Effector memory CD8-positive, alpha-beta T cell (primary cell): ENCODE data around the gene SYT8.
A peak's percentile ranks its signal among the peaks of the same experiment; 100 is the strongest.

Source experiments
- ATAC-seq: fragments of 150-1000 bp; cut with Tn5 transposase; replicated peaks from 2 replicates; pipeline ENCODE4 v1.10.0; 2021; ENCODE audit warnings: mild to moderate bottlenecking, moderate library complexity
- DNase-seq, 3 experiments: peaks; one replicate each; pipeline ENCODE4 v3.0.0; 2021
- H3K27ac Mint-ChIP-seq, 2 donors: one replicate each; pipeline ENCODE4 v1.8.0; 2022; ENCODE audit warnings: mild to moderate bottlenecking in 2 of 2, mixed read lengths in 2 of 2, moderate library complexity in 2 of 2
- H3K27me3 Mint-ChIP-seq, 2 donors: one replicate each; pipeline ENCODE4 v1.8.0; 2022; ENCODE audit warnings: mixed read lengths in 2 of 2
- H3K36me3 Mint-ChIP-seq: one replicate; pipeline ENCODE4 v1.8.0; 2022; ENCODE audit warnings: mild to moderate bottlenecking, moderate library complexity, mixed read lengths; ENCODE audit not compliant: insufficient read depth
- H3K4me1 Mint-ChIP-seq, 2 donors: one replicate each; pipeline ENCODE4 v1.8.0; 2022; ENCODE audit warnings: low read depth in 2 of 2, mixed read lengths in 2 of 2
- H3K4me3 Mint-ChIP-seq, 2 donors: one replicate each; pipeline ENCODE4 v1.8.0; 2022; ENCODE audit warnings: mild to moderate bottlenecking in 2 of 2, mixed read lengths in 2 of 2, moderate library complexity in 2 of 2
- H3K9me3 Mint-ChIP-seq, 2 donors: one replicate each; pipeline ENCODE4 v1.8.0; 2022; ENCODE audit warnings: mixed read lengths in 2 of 2

The SYT8 gene

GRCh38 chr11:1856306-1857005 lies 21.7 kb downstream of the SYT8 start:
- H3K9me3 Mint-ChIP-seq, result no peaks in the 10 kb centered on the region
- no peaks in the 10 kb centered on the region for H3K27me3 Mint-ChIP-seq
- peak overlapping the region; percentile 100 for H3K4me3 Mint-ChIP-seq
- peaks cover 32 to 37% of the 10 kb centered on the region in 2 donors for H3K4me1 Mint-ChIP-seq
- DNase-seq, result no peak
- no peak for ATAC-seq
- H3K36me3 Mint-ChIP-seq, result peaks cover 30% of the 10 kb centered on the region
- H3K27ac Mint-ChIP-seq, result peak overlapping the region; percentile 58 to 100

DNA sequence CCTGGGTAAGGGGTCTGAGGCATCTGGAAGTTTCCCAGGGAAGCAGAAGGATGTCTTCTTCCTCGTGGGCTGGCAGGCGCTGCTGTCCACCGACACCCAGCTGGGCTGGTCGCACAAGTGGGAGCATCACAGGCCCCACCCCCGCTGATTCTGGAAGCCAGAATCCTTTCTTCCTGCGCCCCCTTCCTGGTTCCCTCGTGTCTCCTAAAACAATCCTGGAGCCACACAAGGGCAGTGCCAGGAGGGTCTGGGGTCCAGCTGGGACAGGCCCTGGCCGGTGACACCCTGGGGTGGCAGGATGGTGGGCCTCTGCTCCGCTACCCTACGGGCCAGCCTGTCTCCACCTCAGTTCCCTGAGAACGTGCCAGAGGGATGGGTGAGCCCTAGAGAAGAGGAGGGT lies 22.3 kb downstream of the SYT8 start:
- H3K27ac Mint-ChIP-seq, result no peak overlapping the region
- peaks cover 26% of the 10 kb centered on the region for H3K36me3 Mint-ChIP-seq
- no peak overlapping the region for H3K4me3 Mint-ChIP-seq
- ATAC-seq, result no peak
- H3K4me1 Mint-ChIP-seq, result peaks cover 29 to 32% of the 10 kb centered on the region in 2 donors
- no peaks in the 10 kb centered on the region for H3K27me3 Mint-ChIP-seq
- no peak for DNase-seq
- no peaks in the 10 kb centered on the region for H3K9me3 Mint-ChIP-seq

DNA sequence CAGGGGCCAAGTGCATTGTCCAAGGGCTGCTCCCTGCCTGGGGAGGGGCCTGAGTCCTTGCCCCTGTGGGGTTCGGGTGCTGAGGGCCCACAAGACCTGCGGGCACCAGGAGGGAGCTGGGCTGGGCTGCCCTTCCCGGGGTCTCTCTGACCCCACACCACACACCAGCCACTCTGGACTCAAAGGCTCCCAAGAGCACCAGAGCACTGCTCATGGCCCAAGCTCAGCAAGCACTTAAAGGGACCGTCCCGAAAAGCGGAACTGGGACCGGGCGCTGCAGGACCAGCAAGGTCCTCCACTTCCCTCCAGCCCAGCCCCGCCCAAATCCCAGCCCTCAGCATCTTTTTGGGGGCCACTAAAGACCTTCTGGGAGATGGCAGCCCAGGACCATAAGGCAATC lies 23.4 kb downstream of the SYT8 start:
- peak overlapping the region; percentile 28 to 57 for H3K4me3 Mint-ChIP-seq
- peaks cover 18 to 21% of the 10 kb centered on the region in 2 donors for H3K4me1 Mint-ChIP-seq
- no peak for DNase-seq
- H3K27me3 Mint-ChIP-seq, result no peaks in the 10 kb centered on the region
- peaks cover 15% of the 10 kb centered on the region for H3K36me3 Mint-ChIP-seq
- H3K27ac Mint-ChIP-seq, result peak overlapping the region in 1 of 2 donors; percentile 26
- no peaks in the 10 kb centered on the region for H3K9me3 Mint-ChIP-seq
- no peak for ATAC-seq

DNA sequence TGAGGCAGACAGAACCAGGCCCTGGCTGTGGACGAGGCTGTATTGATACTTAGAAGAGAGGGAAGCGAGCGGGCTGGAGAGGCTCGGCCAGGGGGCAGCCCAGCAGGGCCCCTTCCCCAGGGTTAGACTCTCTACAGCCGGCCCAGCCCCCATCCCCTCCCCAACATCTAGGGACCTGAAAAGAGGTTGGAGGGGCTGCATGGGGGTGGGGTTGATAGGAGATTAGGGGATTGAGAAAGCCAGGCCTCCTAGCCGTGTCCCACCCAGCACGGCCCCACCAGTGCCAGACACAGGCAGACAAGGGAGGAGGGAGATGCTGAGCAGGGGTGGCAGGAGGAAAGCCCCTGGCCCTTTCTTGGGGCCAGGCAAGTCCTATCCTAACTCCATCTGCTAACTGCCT lies 23.8 kb downstream of the SYT8 start:
- H3K4me3 Mint-ChIP-seq, result peak overlapping the region; percentile 28 to 57
- peaks cover 11% of the 10 kb centered on the region for H3K36me3 Mint-ChIP-seq
- H3K9me3 Mint-ChIP-seq, result no peaks in the 10 kb centered on the region
- ATAC-seq (no peak), DNase-seq (no peak)
- H3K27me3 Mint-ChIP-seq, result no peaks in the 10 kb centered on the region
- peak overlapping the region in 1 of 2 donors; percentile 26 for H3K27ac Mint-ChIP-seq
- H3K4me1 Mint-ChIP-seq, result peaks cover 18 to 21% of the 10 kb centered on the region in 2 donors

DNA sequence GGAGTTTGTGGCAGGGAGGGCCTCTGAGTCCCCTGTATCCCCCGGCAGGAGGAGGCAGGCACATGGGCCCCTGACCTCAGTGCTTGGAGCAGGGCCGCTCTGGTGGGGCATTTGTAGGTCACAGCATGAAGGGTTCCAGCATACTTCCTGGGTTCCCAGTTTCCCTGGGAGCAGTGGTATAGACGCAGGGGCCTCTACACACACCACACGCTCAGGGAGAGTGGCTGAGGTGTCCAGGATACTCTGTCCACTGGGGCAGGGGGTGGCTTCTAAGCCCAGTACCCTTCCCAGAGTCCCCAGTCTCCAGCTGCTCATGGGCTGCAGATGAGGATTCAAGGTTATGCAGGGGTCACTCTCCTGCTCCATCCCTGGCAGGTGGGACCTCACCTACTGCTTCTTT lies 24.2 kb downstream of the SYT8 start:
- Mint-ChIP-seq H3K27ac (peak overlapping the region in 1 of 2 donors; percentile 26), H3K36me3 (peaks cover 12% of the 10 kb centered on the region), H3K9me3 (no peaks in the 10 kb centered on the region), H3K4me3 (peak overlapping the region; percentile 28 to 57), H3K27me3 (no peaks in the 10 kb centered on the region), H3K4me1 (peaks cover 17 to 18% of the 10 kb centered on the region in 2 donors)
- DNase-seq (no peak), ATAC-seq (no peak)

DNA sequence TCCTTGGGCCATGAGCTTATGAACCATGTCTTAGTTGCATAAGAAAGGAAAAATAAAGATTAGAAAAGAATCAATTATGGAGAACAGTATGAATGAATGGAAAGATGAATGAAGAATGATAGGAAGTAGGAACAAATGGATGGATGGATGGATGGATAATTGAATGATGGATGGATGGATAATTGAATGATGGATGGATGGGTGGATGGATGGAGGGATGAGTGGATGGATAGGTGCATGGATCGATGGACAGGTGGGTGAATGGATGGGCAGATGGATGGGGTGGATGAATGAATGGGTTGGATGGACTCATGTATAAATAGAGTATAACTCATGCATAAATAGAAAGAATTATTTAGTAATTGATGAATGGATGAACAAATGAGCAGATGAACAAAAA lies 25.3 kb downstream of the SYT8 start:
- Mint-ChIP-seq H3K27ac (no peak overlapping the region), H3K9me3 (no peaks in the 10 kb centered on the region), H3K36me3 (peaks cover 6% of the 10 kb centered on the region), H3K4me1 (peaks cover 13 to 27% of the 10 kb centered on the region in 2 donors), H3K4me3 (no peak overlapping the region), H3K27me3 (no peaks in the 10 kb centered on the region)
- DNase-seq (no peak), ATAC-seq (no peak)

GRCh38 chr11:1861435-1862411 lies 26.9 kb downstream of the SYT8 start:
- DNase-seq, result no peak
- peaks cover 22 to 35% of the 10 kb centered on the region in 2 donors for H3K4me1 Mint-ChIP-seq
- no peak overlapping the region for H3K27ac Mint-ChIP-seq
- H3K9me3 Mint-ChIP-seq, result no peaks in the 10 kb centered on the region
- H3K4me3 Mint-ChIP-seq, result no peak overlapping the region
- H3K27me3 Mint-ChIP-seq, result no peaks in the 10 kb centered on the region
- ATAC-seq, result no peak
- H3K36me3 Mint-ChIP-seq, result peaks cover 18% of the 10 kb centered on the region

DNA sequence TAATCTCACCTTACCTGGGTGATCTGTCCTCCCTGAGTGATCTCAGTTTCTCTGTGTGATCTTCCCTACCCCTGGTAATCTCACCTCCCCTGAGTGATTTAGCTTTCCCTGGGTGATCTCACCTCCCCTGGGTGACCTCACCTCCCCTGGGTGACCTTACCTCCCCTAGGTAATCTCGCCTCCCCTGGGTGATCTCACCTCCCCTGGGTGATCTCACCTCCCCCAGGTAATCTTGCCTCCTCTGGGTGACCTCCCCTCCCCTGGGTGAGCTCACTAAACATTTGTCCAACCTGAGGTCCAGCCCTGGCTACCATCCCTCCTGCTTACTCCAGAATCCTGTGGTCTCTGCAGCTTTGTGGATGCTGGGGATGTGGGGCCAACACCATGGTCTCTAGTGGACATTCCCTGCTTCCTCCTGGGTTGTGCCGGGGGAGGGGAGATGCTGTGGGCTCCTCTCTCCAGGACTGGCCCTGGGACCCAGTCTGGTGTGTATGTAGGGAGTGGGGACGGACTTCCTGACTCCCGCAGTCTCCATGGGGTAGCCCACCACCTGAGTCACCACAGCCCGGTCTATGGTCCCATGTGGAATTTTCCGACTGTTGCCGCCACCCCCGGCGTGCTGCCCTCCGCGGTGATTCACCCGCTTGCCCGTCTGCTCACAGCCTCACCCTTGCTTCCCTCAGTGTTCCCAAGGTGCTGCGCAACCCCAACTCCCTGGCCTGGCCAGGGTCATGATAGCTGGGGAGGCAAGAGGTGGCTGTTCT lies 28.0 kb downstream of the SYT8 start:
- DNase-seq (no peak), ATAC-seq (no peak)
- Mint-ChIP-seq H3K27ac (peak overlapping the region; percentile 74 to 91), H3K27me3 (no peaks in the 10 kb centered on the region), H3K4me1 (peaks cover 25 to 41% of the 10 kb centered on the region in 2 donors), H3K9me3 (no peaks in the 10 kb centered on the region), H3K36me3 (peaks cover 24% of the 10 kb centered on the region), H3K4me3 (peak overlapping the region in 1 of 2 donors; percentile 37)

GRCh38 chr11:1863352-1864216 lies 28.8 kb downstream of the SYT8 start:
- Mint-ChIP-seq H3K9me3 (no peaks in the 10 kb centered on the region), H3K27ac (peak overlapping the region; percentile 74 to 91), H3K27me3 (no peaks in the 10 kb centered on the region), H3K4me3 (peak overlapping the region in 1 of 2 donors; percentile 50), H3K36me3 (peaks cover 26% of the 10 kb centered on the region), H3K4me1 (peaks cover 26 to 42% of the 10 kb centered on the region in 2 donors)
- ATAC-seq (peak; percentile 59), DNase-seq (no peak)

GRCh38 chr11:1864231-1864630 lies 29.4 kb downstream of the SYT8 start:
- H3K4me3 Mint-ChIP-seq, result peak overlapping the region in 1 of 2 donors; percentile 75
- H3K27ac Mint-ChIP-seq, result peak overlapping the region; percentile 8 to 91
- no peaks in the 10 kb centered on the region for H3K27me3 Mint-ChIP-seq
- H3K4me1 Mint-ChIP-seq, result peaks cover 30 to 44% of the 10 kb centered on the region in 2 donors
- ATAC-seq (no peak), DNase-seq (no peak)
- peaks cover 33% of the 10 kb centered on the region for H3K36me3 Mint-ChIP-seq
- no peaks in the 10 kb centered on the region for H3K9me3 Mint-ChIP-seq

GRCh38 chr11:1864831-1865665 lies 30.3 kb downstream of the SYT8 start:
- Mint-ChIP-seq H3K9me3 (no peaks in the 10 kb centered on the region), H3K27me3 (no peaks in the 10 kb centered on the region), H3K36me3 (peaks cover 41% of the 10 kb centered on the region), H3K4me1 (peaks cover 36 to 52% of the 10 kb centered on the region in 2 donors), H3K27ac (peak overlapping the region; percentile 84 to 91), H3K4me3 (peak overlapping the region; percentile 46 to 75)
- no peak for DNase-seq
- ATAC-seq, result no peak

DNA sequence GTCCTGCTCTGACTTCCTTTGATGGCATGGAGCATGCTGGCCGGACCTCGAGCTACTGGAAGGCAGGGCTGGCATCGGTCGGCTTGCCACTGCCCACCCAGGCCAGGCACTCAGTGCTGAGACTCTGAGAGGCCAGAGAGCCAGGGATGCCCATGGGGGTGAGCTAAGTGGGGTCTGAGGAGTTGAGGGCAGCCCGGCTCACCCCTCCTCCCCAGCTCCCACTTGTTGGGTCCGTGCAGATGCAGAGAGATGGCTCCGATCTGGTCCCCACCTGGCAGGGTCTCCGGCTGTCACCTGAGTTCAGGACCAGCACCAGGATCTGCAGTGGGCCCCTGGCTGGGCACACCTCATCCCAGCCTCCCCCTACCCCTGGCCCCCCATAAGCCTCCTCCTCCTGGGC lies 31.4 kb downstream of the SYT8 start:
- H3K36me3 Mint-ChIP-seq, result peaks cover 51% of the 10 kb centered on the region
- H3K27me3 Mint-ChIP-seq, result no peaks in the 10 kb centered on the region
- H3K4me1 Mint-ChIP-seq, result peaks cover 47 to 64% of the 10 kb centered on the region in 2 donors
- peak overlapping the region; percentile 6 to 75 for H3K4me3 Mint-ChIP-seq
- H3K27ac Mint-ChIP-seq, result peak overlapping the region; percentile 89 to 91
- H3K9me3 Mint-ChIP-seq, result no peaks in the 10 kb centered on the region
- DNase-seq (no peak), ATAC-seq (no peak)
